IPS-11a (cell line): Measurements from ENCODE around the gene PHLDA2.
A peak's percentile ranks its signal among the peaks of the same experiment; 100 is the strongest.

Source experiments
- H3K4me3 ChIP-seq: one replicate; pipeline ENCODE4 v1.5.1; 2013; ENCODE audit warnings: low read depth, low read length, control low read depth

PHLDA2 gene

GRCh38 chr11:2929950-2930703 lies 907 bp upstream of the PHLDA2 start:
- no peak overlapping the region for H3K4me3 ChIP-seq

DNA sequence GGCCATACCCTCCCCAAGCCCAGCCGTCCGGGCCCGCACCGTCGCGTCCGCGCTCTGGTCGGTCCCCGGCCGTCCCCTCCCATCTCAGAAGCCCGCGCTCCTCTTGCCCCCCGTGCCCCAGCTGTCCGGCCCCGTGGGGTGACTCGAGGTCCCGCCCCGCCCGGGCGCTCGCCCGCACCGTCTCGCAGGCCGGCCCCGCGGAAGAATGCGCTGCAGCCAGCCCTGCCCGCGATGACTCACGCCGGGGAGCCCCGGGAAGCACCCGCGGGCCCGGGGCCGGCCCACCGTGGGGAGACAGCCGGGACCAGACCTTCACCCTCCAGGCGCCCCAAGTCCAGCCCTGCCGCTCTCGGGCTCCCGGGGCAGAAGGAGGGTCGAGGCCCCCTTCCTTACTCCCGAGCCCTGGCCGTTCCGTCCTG lies 320 bp upstream of the PHLDA2 start:
- H3K4me3 ChIP-seq = no peak overlapping the region

DNA sequence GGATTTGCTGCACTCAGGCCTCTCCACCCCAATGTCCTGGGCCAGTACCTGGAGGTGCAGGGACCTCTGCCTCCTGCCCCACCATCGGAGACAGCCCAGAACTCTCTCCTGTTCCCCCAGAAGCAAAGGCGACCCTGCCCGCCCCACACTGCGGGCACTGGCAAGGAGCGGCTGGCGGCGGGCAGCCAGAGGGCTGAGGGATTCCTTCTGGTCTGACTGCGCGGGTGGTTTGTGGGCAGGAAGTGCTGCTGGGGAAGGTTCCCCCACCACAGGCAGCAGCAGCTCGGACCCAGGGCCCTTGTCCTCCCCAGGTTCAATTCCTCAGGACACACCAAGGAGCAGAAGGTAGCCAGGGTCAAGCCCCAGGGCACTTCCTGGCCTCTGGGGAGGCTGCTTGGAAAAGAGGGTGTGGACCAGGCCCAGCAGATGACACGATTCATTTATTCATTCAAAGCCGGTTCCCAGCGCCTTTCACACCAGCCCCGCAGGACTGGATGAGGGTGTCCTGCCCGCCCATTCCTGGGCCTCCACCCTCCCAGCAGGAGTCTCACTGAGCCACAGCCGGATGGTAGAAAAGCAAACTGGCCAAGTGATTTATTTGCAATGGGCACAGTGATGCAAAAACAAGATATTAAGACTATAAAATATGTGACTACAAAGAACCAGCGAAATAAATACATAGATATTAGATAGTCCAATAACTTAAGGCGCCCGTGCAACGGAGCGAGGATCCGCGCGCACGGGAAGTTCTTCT lies 1.2 kb downstream of the PHLDA2 start:
- H3K4me3 ChIP-seq = peak overlapping the region; percentile 55

GRCh38 chr11:2927121-2927800 lies 2.0 kb downstream of the PHLDA2 start:
- no peak overlapping the region for H3K4me3 ChIP-seq

- H3K4me3 ChIP-seq = no peak overlapping the region
These were observed 2.6 kb downstream of the PHLDA2 start for GRCh38 chr11:2926611-2927051.

GRCh38 chr11:2924821-2925675 lies 4.2 kb downstream of the PHLDA2 start:
- H3K4me3 ChIP-seq = no peak overlapping the region

DNA sequence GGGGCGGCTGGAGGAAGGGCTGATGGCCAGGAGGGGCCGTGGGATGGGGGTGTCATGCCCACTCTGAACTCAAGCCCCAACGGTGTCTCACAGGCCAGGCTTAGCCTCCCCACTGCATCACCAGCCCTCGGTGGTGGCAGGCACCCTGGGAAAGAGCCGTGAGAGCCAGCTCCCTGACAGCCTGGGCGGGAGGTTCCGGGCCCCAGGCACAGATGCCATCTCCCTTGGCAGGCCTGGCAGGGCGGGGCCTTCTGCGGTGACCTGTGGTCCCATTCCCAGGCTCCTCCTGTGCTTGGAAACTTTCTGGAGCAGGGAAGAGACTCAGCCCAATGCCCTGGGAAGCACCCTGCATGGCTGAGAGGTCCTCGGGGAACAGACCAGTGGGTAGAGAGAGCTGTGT lies 4.8 kb downstream of the PHLDA2 start:
- H3K4me3 ChIP-seq = no peak overlapping the region

GRCh38 chr11:2923446-2924375 lies 5.5 kb downstream of the PHLDA2 start:
- H3K4me3 ChIP-seq = no peak overlapping the region

DNA sequence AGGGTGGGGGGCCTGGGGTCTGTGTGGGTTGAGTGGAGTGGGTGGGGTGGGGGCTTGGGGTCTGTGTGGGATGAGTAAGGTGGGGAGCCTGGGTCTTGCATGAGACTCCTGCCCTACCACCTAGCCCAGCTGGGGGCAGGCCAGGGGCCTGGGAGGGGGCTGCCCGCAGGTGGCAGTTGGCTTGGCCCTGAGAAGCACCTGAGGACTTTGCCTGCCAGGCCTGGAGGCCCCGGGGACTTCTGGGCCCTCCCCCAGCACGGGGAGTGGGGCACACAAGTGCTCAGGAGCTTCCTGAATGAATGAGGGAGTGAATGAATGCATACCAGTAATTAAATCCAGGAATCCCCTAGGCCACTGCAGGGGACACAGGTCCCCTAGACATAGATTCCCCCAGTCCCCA lies 6.6 kb downstream of the PHLDA2 start:
- no peak overlapping the region for H3K4me3 ChIP-seq

DNA sequence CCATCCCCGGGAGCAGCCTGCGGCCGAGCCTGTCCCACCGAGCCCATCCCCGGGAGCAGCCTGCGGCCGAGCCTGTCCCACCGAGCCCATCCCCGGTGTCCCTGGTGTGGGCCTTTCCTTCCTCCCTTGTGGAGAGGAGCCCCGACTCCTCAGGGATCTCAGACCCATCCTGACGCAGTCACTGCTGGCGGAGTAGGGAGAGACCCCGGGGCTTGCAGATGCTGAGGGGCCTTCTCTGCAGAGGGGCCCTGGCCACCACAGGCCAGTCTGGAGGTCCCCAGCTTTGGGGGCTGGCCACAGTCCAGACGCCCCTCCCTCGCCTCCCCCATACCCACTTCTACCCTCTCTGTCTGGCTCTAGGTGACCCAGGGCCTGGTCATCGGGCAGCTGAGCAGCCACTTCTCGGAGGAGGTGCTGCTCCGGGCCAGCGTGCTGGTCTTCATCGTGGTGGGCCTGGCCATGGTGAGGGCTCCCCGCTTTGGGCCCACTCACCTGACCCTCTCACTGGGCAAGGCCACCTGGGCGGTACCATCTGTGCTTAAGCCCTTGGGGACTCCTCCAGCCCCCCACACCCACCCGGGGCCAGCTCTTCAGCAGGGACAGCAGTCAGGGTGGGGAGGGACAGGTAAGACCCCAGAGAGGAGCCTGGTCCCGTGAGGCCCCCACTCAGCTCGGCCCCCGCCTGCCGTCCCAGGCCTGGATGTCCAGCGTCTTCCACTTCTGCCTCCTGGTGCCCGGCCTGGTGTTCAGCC lies 7.3 kb downstream of the PHLDA2 start:
- H3K4me3 ChIP-seq = no peak overlapping the region

GRCh38 chr11:2921261-2921660 lies 8.0 kb downstream of the PHLDA2 start:
- no peak overlapping the region for H3K4me3 ChIP-seq

- no peak overlapping the region for H3K4me3 ChIP-seq
These were observed 8.9 kb downstream of the PHLDA2 start for GRCh38 chr11:2920343-2920742.

- H3K4me3 ChIP-seq = no peak overlapping the region
These were observed 9.4 kb downstream of the PHLDA2 start for GRCh38 chr11:2919837-2920236.

GRCh38 chr11:2919188-2919587 lies 10.0 kb downstream of the PHLDA2 start:
- H3K4me3 ChIP-seq = no peak overlapping the region

DNA sequence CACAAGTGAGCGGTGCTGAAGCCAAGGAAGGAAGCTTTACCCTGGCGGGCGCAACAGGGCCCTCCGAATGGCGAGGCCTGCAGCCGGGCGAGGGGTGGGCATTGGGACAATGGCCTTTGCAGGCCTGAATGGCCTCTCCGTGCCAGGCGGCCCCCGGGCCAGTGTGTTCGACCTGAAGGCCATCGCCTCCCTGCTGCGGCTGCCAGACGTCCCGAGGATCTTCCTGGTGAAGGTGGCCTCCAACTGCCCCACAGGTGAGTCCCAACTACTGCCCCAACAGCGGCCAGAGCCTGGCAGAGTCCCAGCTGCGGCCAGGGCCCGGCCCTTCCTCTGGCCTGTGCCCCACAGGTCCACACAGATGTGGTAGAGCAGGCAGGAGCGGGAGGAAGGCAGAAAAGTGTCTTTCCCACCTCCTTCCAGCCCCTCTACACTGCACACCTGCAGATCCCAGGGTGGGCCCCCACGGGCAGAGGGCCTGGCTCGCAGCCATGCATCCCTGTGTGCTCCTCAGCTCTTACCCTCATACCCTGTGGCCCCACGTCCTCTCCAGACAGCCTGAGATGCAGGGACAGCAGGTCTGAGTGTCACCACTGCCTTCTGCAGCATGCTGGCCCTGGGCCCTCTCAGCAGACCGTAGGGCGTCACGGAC lies 11.3 kb downstream of the PHLDA2 start:
- no peak overlapping the region for H3K4me3 ChIP-seq

DNA sequence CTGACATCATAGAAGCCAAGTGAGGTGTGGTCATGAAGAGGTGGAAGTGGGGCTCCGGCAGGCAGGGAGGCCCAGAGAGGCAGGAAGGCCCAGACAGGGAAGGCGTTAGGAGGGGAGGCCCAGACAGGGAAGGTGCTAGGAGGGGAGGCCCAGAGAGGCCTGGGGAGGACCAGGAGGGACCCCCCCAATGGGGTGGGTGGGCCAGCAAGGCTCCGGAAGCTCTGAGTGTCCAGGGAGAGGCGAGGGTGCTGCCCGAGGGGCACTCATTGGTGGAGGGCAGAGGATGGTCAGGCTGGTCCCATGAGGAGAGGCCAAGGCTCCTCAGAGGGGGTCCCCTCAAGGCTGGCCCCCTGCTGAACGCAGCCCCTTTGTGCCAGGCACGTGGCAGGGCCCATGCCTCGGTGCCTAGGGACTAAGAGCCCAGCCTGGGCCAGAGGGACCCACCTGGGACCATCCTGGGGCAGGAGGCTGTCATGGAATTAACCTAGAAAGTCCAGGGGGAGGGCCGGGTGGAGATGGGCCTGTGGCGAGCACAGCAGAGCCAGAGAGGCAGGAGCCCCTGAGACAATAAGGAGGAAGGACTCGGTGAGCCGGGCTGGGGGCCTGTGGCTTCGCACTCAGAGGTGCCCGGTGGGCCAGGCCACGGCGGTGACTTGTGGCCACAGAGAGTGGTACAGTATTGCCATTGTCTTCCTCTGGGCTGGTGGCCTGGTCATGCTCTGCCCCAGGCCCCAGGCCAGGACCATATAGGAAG lies 12.2 kb downstream of the PHLDA2 start:
- no peak overlapping the region for H3K4me3 ChIP-seq

DNA sequence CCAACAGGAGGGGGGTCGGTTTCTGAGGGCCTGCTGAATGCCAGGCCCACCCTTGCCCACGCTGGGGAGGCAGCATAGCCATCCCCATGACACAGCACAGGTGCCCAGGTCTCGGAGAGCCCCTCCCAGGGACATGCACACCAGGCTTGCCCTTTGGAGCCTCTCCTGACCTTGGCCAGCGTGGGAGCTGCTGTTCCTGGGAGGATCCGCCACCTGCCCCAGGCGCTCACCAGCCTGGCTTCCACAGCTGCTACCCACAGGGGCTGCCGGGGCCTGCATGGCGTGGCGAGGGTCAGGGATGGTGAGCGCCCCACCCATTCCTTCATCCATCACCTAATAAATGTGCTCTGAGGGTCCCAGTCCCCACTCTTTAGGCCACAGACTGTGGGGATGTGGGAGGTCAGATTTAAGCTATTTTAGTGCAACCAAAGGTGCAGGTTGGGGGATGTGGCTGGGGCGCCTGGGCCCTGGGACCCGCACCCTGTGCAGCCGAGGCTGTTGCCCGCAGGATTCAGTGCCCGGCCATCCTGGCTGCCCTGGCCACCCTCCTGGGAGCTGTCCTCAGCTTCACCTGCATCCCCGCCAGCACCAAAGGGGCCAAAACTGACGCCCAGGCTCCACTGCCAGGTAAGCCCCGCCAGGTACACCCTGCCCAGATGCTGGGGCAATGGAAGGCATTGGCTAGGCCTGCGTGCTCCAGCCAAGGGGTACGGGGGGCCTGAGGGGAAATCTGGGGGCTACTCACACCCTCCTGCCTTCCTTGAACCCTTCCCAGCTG lies 12.9 kb downstream of the PHLDA2 start:
- H3K4me3 ChIP-seq = no peak overlapping the region
